ENCODE measurements around the gene FNBP1.
"Not testable (repeated sequence)": the region's sequence is repeated elsewhere in the genome, so short reads cannot be mapped to it uniquely, and the experiment has no call there.

The FNBP1 gene

DNA sequence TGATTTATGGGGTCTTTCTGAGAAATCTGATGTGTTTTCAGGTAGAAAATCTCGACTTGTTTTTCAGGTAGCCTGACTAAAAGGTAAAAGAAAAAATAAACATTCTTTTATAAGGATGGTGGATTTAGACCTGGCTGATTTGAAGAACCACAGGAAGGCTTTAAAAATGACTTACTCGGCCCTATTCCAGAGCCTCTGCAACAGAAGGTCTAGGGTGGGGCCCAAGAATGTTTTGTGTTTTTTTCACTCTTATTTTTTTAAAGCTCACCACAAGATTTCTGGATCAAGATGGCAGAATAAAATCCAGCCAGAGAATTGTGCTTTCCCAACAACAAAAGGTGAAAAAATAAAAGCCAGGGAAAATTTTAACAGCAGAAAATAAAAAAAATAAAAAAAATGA lies 59.1 kb downstream of the FNBP1 start:
- H3K18ac ChIP-seq (ENCODE audit: low read length) = no peak overlapping the region
- no peak overlapping the region for H3K4me2 ChIP-seq (ENCODE audit: insufficient read depth, low read length, poor library complexity, severe bottlenecking)
- no peak overlapping the region for H2BK15ac ChIP-seq (ENCODE audit: low read length)
- H3K79me1 ChIP-seq (ENCODE audit: low read depth, low read length) = peaks cover 1% of the 10 kb centered on the region
- no peak overlapping the region for H3K4ac ChIP-seq (ENCODE audit: low read length)
- no peak overlapping the region for H3K4me3 ChIP-seq (ENCODE audit: low read length in 2 of 2)
- H3K23ac ChIP-seq (ENCODE audit: low read depth, low read length, poor library complexity) = no peak overlapping the region
- WGBS, 2 donors (ENCODE audit: extremely low coverage in 2 of 2, insufficient read length in 2 of 2, insufficient replicate concordance in 1 of 2) = no CpG with 5 or more reads among the region's 2 CpGs
- no peak overlapping the region for H2AK5ac ChIP-seq (ENCODE audit: low read depth, low read length)
- no peaks in the 10 kb centered on the region for H3K27me3 ChIP-seq (ENCODE audit: control insufficient read depth in 3 of 3, insufficient read depth in 3 of 3, low read depth in 1 of 3, low read length in 3 of 3)
- H3K36me3 ChIP-seq (replicated peaks in 1 of 2; ENCODE audit: control insufficient read depth in 2 of 2, insufficient read depth in 2 of 2, low read length in 2 of 2) = peaks cover 3 to 6% of the 10 kb centered on the region in 2 donors
- H3K14ac ChIP-seq (ENCODE audit: low read length) = no peak overlapping the region
- H3K4me1 ChIP-seq (ENCODE audit: control insufficient read depth in 2 of 2, insufficient read depth in 1 of 2, low read depth in 1 of 2, low read length in 2 of 2) = peaks cover 0 to 8% of the 10 kb centered on the region in 2 donors
- H2AFZ ChIP-seq (ENCODE audit: low read length) = no peak overlapping the region
- H4K8ac ChIP-seq (ENCODE audit: low read depth, low read length) = no peak overlapping the region
- H2BK5ac ChIP-seq (ENCODE audit: low read length) = no peak overlapping the region
- no peak overlapping the region for H4K91ac ChIP-seq (ENCODE audit: low read depth, low read length, poor library complexity)
- no peak for DNase-seq (ENCODE audit: low spot score)
- no peak overlapping the region for H3K27ac ChIP-seq (replicated peaks; ENCODE audit: low read length)
- H2BK12ac ChIP-seq (ENCODE audit: low read length) = no peak overlapping the region
- no peak overlapping the region for H3K9ac ChIP-seq (ENCODE audit: low read depth, low read length, poor library complexity)
- H2BK120ac ChIP-seq (ENCODE audit: low read depth, low read length) = no peak overlapping the region
- peaks cover 0 to 7% of the 10 kb centered on the region in 2 donors for H3K9me3 ChIP-seq (replicated peaks in 1 of 2; ENCODE audit: control insufficient read depth in 2 of 2, insufficient read depth in 1 of 2, low read depth in 1 of 2, low read length in 2 of 2)

DNA sequence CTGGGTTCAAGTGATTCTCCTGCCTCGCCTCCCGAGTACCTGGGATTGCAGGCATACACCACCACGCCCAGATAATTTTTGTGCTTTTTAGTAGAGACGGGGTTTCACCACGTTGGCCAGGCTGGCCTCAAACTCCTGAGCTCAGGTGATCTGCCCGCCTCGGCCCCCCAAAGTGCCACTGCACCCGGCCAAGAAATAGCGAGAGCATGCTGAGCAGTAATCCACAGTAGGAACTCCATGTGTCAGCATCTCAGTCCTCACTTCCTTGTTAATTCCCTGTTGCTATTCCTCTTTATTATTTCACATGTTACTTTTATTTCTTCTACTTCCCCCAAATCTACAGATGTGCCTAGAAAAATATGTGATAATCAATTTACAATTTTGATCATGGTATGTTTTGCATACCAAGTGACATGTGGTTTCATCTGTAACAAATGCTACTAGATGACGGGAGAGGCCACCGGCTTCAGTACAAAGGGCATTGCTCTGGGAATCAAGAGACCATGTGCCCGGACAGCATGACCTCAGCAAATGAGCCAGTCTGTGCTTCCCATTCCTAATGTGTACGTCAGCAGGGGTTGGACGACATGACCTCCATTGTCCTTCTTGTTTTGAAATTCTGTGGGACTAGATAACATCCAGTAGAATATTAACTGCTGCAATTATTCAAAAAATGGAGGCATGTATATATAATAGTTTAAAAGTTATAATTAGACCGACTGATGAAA lies 61.6 kb downstream of the FNBP1 start:
- Histone ChIP-seq H3K79me1 (ENCODE audit: low read depth, low read length) (peaks cover 1% of the 10 kb centered on the region), H3K9me3 (replicated peaks in 1 of 2; ENCODE audit: control insufficient read depth in 2 of 2, insufficient read depth in 1 of 2, low read depth in 1 of 2, low read length in 2 of 2) (peaks cover 0 to 7% of the 10 kb centered on the region in 2 donors), H2BK120ac (ENCODE audit: low read depth, low read length) (no peak overlapping the region), H2BK5ac (ENCODE audit: low read length) (no peak overlapping the region), H3K14ac (ENCODE audit: low read length) (no peak overlapping the region), H4K91ac (ENCODE audit: low read depth, low read length, poor library complexity) (no peak overlapping the region), H3K4me3 (ENCODE audit: low read length in 2 of 2) (no peak overlapping the region), H3K9ac (ENCODE audit: low read depth, low read length, poor library complexity) (no peak overlapping the region), H3K4ac (ENCODE audit: low read length) (no peak overlapping the region), H3K18ac (ENCODE audit: low read length) (no peak overlapping the region), H2AFZ (ENCODE audit: low read length) (no peak overlapping the region), H3K4me1 (ENCODE audit: control insufficient read depth in 2 of 2, insufficient read depth in 1 of 2, low read depth in 1 of 2, low read length in 2 of 2) (peaks cover 0 to 8% of the 10 kb centered on the region in 2 donors), H3K27me3 (ENCODE audit: control insufficient read depth in 3 of 3, insufficient read depth in 3 of 3, low read depth in 1 of 3, low read length in 3 of 3) (no peaks in the 10 kb centered on the region), H3K4me2 (ENCODE audit: insufficient read depth, low read length, poor library complexity, severe bottlenecking) (no peak overlapping the region), H3K36me3 (replicated peaks in 1 of 2; ENCODE audit: control insufficient read depth in 2 of 2, insufficient read depth in 2 of 2, low read length in 2 of 2) (peaks cover 4 to 29% of the 10 kb centered on the region in 2 donors), H4K8ac (ENCODE audit: low read depth, low read length) (no peak overlapping the region), H3K23ac (ENCODE audit: low read depth, low read length, poor library complexity) (no peak overlapping the region), H3K27ac (replicated peaks; ENCODE audit: low read length) (no peak overlapping the region), H2AK5ac (ENCODE audit: low read depth, low read length) (no peak overlapping the region), H2BK12ac (ENCODE audit: low read length) (no peak overlapping the region), H2BK15ac (ENCODE audit: low read length) (no peak overlapping the region)
- WGBS, 2 donors (ENCODE audit: extremely low coverage in 2 of 2, insufficient read length in 2 of 2, insufficient replicate concordance in 1 of 2) = no CpG with 5 or more reads among the region's 15 CpGs
- no peak for DNase-seq (ENCODE audit: low spot score)

DNA sequence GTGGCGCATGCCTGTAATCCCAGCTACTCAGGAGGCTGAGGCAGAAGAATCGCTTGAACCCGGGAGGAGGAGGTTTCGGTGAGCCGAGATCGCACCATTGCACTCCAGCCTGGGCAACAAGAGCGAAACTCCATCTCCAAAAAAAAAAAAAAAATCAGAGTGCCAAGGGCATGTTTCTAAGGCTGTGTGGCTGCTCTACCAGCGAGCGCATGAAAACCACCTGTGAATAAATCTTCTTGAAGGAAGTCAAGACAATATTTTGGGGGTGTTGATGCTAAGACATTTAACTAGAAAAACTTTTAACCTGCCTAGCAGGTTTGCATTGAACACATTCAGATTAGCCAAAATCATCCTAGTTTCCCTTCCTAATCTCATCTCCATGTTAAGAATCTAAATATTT lies 62.8 kb downstream of the FNBP1 start:
- not testable (repeated sequence) for H3K27ac ChIP-seq (replicated peaks; ENCODE audit: low read length); H3K79me1 ChIP-seq (ENCODE audit: low read depth, low read length); H3K18ac ChIP-seq (ENCODE audit: low read length); H3K9me3 ChIP-seq (replicated peaks in 1 of 2; ENCODE audit: control insufficient read depth in 2 of 2, insufficient read depth in 1 of 2, low read depth in 1 of 2, low read length in 2 of 2); H2BK12ac ChIP-seq (ENCODE audit: low read length); H3K4me1 ChIP-seq (ENCODE audit: control insufficient read depth in 2 of 2, insufficient read depth in 1 of 2, low read depth in 1 of 2, low read length in 2 of 2); H3K4me3 ChIP-seq (ENCODE audit: low read length in 2 of 2); H2BK120ac ChIP-seq (ENCODE audit: low read depth, low read length); H2BK5ac ChIP-seq (ENCODE audit: low read length); H3K14ac ChIP-seq (ENCODE audit: low read length); H3K4me2 ChIP-seq (ENCODE audit: insufficient read depth, low read length, poor library complexity, severe bottlenecking); DNase-seq (ENCODE audit: low spot score); H3K9ac ChIP-seq (ENCODE audit: low read depth, low read length, poor library complexity); H4K8ac ChIP-seq (ENCODE audit: low read depth, low read length); H4K91ac ChIP-seq (ENCODE audit: low read depth, low read length, poor library complexity); H3K27me3 ChIP-seq (ENCODE audit: control insufficient read depth in 3 of 3, insufficient read depth in 3 of 3, low read depth in 1 of 3, low read length in 3 of 3); H2AFZ ChIP-seq (ENCODE audit: low read length); H3K23ac ChIP-seq (ENCODE audit: low read depth, low read length, poor library complexity); H2BK15ac ChIP-seq (ENCODE audit: low read length); H2AK5ac ChIP-seq (ENCODE audit: low read depth, low read length); H3K4ac ChIP-seq (ENCODE audit: low read length)
- peaks cover 4 to 39% of the 10 kb centered on the region in 2 donors for H3K36me3 ChIP-seq (replicated peaks in 1 of 2; ENCODE audit: control insufficient read depth in 2 of 2, insufficient read depth in 2 of 2, low read length in 2 of 2)
- no CpG with 5 or more reads among the region's 9 CpGs for WGBS, 2 donors (ENCODE audit: extremely low coverage in 2 of 2, insufficient read length in 2 of 2, insufficient replicate concordance in 1 of 2)

DNA sequence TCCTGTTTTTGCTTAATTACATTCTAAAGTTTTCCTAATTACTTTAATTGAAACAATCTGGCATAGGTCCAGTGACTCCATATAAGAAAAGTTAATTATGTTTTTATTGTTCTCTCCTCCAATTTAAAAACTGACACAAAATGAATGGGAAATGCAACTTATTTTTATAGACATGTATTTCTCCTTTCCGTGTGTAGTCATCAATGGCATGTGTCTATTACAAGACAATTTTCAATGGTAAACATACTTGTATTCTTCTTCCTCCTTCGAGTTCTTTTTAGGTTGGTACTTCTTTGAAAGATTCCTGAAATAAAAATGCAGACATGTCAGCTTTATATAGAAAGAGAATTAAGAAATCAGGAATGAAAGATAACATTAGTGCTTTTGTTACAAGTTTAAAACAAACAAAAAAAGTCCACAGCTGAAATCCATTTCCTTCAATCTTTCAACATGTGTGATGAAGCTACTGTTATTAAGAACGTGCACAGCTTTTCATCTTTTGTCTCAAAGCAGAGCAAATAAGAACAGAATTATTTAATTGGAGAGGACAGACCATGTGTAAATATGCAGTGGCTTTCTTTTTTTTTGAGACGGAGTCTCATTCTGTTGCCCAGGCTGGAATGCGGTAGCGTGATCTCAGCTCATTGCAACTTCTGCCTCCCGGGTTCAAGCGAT lies 63.8 kb downstream of the FNBP1 start:
- Histone ChIP-seq H3K27ac (replicated peaks; ENCODE audit: low read length) (no peak overlapping the region), H3K79me1 (ENCODE audit: low read depth, low read length) (peaks cover 1% of the 10 kb centered on the region), H4K91ac (ENCODE audit: low read depth, low read length, poor library complexity) (no peak overlapping the region), H3K9me3 (replicated peaks in 1 of 2; ENCODE audit: control insufficient read depth in 2 of 2, insufficient read depth in 1 of 2, low read depth in 1 of 2, low read length in 2 of 2) (peaks cover 0 to 4% of the 10 kb centered on the region in 2 donors), H3K23ac (ENCODE audit: low read depth, low read length, poor library complexity) (no peak overlapping the region), H3K4me3 (ENCODE audit: low read length in 2 of 2) (no peak overlapping the region), H2BK15ac (ENCODE audit: low read length) (no peak overlapping the region), H3K18ac (ENCODE audit: low read length) (no peak overlapping the region), H3K14ac (ENCODE audit: low read length) (no peak overlapping the region), H3K4me1 (ENCODE audit: control insufficient read depth in 2 of 2, insufficient read depth in 1 of 2, low read depth in 1 of 2, low read length in 2 of 2) (peaks cover 0 to 8% of the 10 kb centered on the region in 2 donors), H2AFZ (ENCODE audit: low read length) (no peak overlapping the region), H3K36me3 (replicated peaks in 1 of 2; ENCODE audit: control insufficient read depth in 2 of 2, insufficient read depth in 2 of 2, low read length in 2 of 2) (peaks cover 4 to 48% of the 10 kb centered on the region in 2 donors), H3K27me3 (ENCODE audit: control insufficient read depth in 3 of 3, insufficient read depth in 3 of 3, low read depth in 1 of 3, low read length in 3 of 3) (no peaks in the 10 kb centered on the region), H2BK12ac (ENCODE audit: low read length) (no peak overlapping the region), H3K9ac (ENCODE audit: low read depth, low read length, poor library complexity) (no peak overlapping the region), H2AK5ac (ENCODE audit: low read depth, low read length) (no peak overlapping the region), H4K8ac (ENCODE audit: low read depth, low read length) (no peak overlapping the region), H2BK5ac (ENCODE audit: low read length) (no peak overlapping the region), H3K4ac (ENCODE audit: low read length) (no peak overlapping the region), H2BK120ac (ENCODE audit: low read depth, low read length) (no peak overlapping the region), H3K4me2 (ENCODE audit: insufficient read depth, low read length, poor library complexity, severe bottlenecking) (no peak overlapping the region)
- DNase-seq (ENCODE audit: low spot score) = no peak
- no CpG with 5 or more reads among the region's 8 CpGs for WGBS, 2 donors (ENCODE audit: extremely low coverage in 2 of 2, insufficient read length in 2 of 2, insufficient replicate concordance in 1 of 2)
